Measurements from ENCODE around the gene ITGAV. TPM values are rescaled to one million over a fixed set of nuclear protein-coding genes. Genes with fewer than 3 reads are reported as not detected.
A peak's percentile ranks its signal among the peaks of the same experiment; 100 is the strongest.

The ITGAV gene
- total RNA-seq, 4 donors from 2014 or later, result 100 to 127 (median 117) TPM

GRCh38 chr2:186693446-186693832 lies 103.6 kb downstream of the ITGAV start:
- peak overlapping the region; percentile 47 to 75 for H3K4me3 ChIP-seq
- peaks cover 0 to 23% (median 0%) of the 10 kb centered on the region in 3 donors for H3K4me1 ChIP-seq

GRCh38 chr2:186695081-186695756 lies 105.4 kb downstream of the ITGAV start:
- Histone ChIP-seq H3K27ac (peak overlapping the region in 2 of 4 donors; percentile 77 to 81), H3K4me1 (peaks cover 0 to 23% (median 0%) of the 10 kb centered on the region in 3 donors), H3K27me3 (no peaks in the 10 kb centered on the region), H3K36me3 (no peaks in the 10 kb centered on the region), H3K4me3 (peak overlapping the region; percentile 47 to 75), H3K9me3 (no peaks in the 10 kb centered on the region)
- no peak for TF ChIP-seq EP300 (IDR thresholded peaks at IDR 0.05)
- peak; percentile 18 for TF ChIP-seq POLR2AphosphoS5 (IDR thresholded peaks at IDR 0.05)
- no peak for ATAC-seq
- 11 to 21% methylated on average over 9 of the region's 9 CpGs for WGBS, 2 donors (ENCODE audit: low coverage in 1 of 2)

More at GRCh38 chr2:186693446-186693832, 103.6 kb downstream of the ITGAV start:
- 33 to 55% methylated on average over 5 to 7 of the region's 7 CpGs for WGBS, 2 donors (ENCODE audit: low coverage in 1 of 2)
- Histone ChIP-seq H3K36me3 (no peaks in the 10 kb centered on the region), H3K27me3 (no peaks in the 10 kb centered on the region), H3K9me3 (no peaks in the 10 kb centered on the region), H3K27ac (peak overlapping the region in 3 of 4 donors; percentile 77 to 81 (median 77))
- ATAC-seq, result no peak
- TF ChIP-seq POLR2A (IDR thresholded peaks at IDR 0.05) (no peak), CTCF (IDR thresholded peaks at IDR 0.05) (no peak), EP300 (IDR thresholded peaks at IDR 0.05) (no peak), POLR2AphosphoS5 (IDR thresholded peaks at IDR 0.05) (no peak)

GRCh38 chr2:186696290-186696689 lies 106.4 kb downstream of the ITGAV start:
- H3K4me3 ChIP-seq, result no peak overlapping the region
- TF ChIP-seq POLR2AphosphoS5 (IDR thresholded peaks at IDR 0.05), result no peak
- no peak for TF ChIP-seq CTCF (IDR thresholded peaks at IDR 0.05)
- no peak for TF ChIP-seq POLR2A (IDR thresholded peaks at IDR 0.05)
- H3K27me3 ChIP-seq, result no peaks in the 10 kb centered on the region
- H3K9me3 ChIP-seq, result no peaks in the 10 kb centered on the region
- ATAC-seq, result no peak
- H3K4me1 ChIP-seq, result peaks cover 0 to 23% (median 0%) of the 10 kb centered on the region in 3 donors
- no peak overlapping the region for H3K27ac ChIP-seq
- H3K36me3 ChIP-seq, result no peaks in the 10 kb centered on the region
- WGBS, 2 donors (ENCODE audit: low coverage in 1 of 2), result 98 to 100% methylated on average over 4 of the region's 4 CpGs

- Histone ChIP-seq H3K9me3 (no peaks in the 10 kb centered on the region), H3K36me3 (no peaks in the 10 kb centered on the region), H3K4me3 (no peak overlapping the region), H3K27me3 (no peaks in the 10 kb centered on the region), H3K4me1 (peaks cover 0 to 23% (median 0%) of the 10 kb centered on the region in 3 donors), H3K27ac (no peak overlapping the region)
- no peak for ATAC-seq
- TF ChIP-seq POLR2A (IDR thresholded peaks at IDR 0.05) (no peak), POLR2AphosphoS5 (IDR thresholded peaks at IDR 0.05) (no peak), EP300 (IDR thresholded peaks at IDR 0.05) (no peak), CTCF (IDR thresholded peaks at IDR 0.05) (no peak)
- WGBS, 2 donors (ENCODE audit: low coverage in 1 of 2), result 56 to 79% methylated on average over 3 to 4 of the region's 4 CpGs
Measured at GRCh38 chr2:186696804-186697203, 106.9 kb downstream of the ITGAV start.

- no peak for TF ChIP-seq POLR2AphosphoS5 (IDR thresholded peaks at IDR 0.05)
- TF ChIP-seq EP300 (IDR thresholded peaks at IDR 0.05), result no peak
- no peak for TF ChIP-seq CTCF (IDR thresholded peaks at IDR 0.05)
- no peak for TF ChIP-seq POLR2A (IDR thresholded peaks at IDR 0.05)
- Histone ChIP-seq H3K36me3 (no peaks in the 10 kb centered on the region), H3K27ac (no peak overlapping the region), H3K4me1 (peaks cover 0 to 23% (median 0%) of the 10 kb centered on the region in 3 donors), H3K27me3 (no peaks in the 10 kb centered on the region), H3K9me3 (no peaks in the 10 kb centered on the region), H3K4me3 (no peak overlapping the region)
- WGBS, 2 donors (ENCODE audit: low coverage in 1 of 2), result 100% methylated on average over 1 of the region's 1 CpG
- ATAC-seq, result no peak
Measured at GRCh38 chr2:186697536-186697935, 107.7 kb downstream of the ITGAV start.

Data from gastroesophageal sphincter (tissue), 4 donors.